GM19467 (cell line): ENCODE data around the gene ARL14EP.

Source experiments
- ATAC-seq: cut with Tn5 transposase; IDR thresholded peaks from one replicate; pipeline ENCODE4 v1.9.1; 2021; ENCODE audit warnings: mild to moderate bottlenecking, moderate library complexity; ENCODE audit not compliant: unreplicated experiment

The ARL14EP gene

DNA sequence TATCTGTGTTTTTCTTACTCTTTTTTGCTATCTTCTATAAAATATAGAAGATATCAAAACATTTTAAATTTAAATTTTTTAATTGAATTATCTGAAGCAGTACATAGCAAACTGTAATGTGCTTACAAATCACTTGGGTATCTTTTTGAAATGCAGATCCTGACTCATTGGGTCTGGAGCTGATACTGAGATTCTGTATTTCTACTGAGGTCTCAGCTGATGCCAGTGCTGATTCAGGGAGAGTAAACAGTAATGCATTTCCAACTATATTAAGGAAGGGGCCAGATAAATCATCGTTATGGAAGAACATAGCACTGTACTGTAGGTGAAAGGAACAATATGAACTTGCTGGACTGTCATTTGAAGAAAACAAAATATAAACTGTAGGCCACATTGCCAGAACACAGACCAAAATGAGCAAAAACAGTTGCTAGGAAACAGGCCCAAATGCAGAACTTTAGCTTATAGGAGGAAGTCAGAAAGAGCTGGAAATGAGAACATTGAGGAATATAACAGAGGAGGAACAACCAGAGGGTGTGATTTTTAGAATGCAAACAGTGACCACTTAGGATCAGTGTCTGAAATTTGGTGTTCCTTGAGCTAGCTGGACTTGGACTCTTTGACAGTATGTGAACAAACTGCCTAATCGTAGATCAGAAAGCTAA lies 3.3 kb downstream of the ARL14EP start:
- no peak for ATAC-seq

DNA sequence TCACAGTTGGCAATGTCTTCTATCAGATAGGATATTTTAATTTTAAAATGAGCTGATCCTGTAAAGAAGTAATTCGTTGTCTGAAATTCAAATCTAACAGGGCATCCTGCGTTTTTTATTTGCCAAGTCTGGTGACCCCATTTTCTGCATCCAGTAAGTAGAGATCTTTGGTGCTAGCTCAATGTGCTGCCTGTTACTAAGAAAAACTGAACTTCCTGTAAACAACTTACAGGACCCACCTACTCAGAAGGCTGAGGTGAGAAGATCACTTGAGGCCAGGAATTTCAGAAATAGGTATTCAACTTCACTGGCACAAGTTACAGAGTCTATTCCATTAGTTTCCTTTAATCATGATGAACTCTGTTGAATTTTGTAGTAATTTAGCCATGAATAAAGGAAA lies 4.0 kb downstream of the ARL14EP start:
- ATAC-seq = no peak

DNA sequence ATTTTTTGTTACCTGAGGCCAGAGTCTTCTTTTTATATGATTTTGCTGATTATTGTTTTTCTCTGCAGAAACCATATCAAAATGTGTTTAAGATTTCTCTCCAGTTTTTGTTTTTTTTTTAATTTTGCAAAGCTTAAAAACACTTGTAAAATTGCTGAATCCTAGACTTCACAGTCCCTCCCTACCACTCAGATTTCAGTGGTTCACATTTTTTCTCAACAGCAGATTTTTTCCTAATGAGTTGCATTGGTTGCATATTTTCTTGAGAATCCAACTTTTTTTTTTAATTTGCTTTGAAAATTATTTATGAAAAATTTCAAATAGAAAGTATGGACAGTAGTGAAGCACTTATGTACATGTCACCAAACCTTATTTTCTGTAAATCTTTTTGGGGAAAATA lies 5.8 kb downstream of the ARL14EP start:
- no peak for ATAC-seq

DNA sequence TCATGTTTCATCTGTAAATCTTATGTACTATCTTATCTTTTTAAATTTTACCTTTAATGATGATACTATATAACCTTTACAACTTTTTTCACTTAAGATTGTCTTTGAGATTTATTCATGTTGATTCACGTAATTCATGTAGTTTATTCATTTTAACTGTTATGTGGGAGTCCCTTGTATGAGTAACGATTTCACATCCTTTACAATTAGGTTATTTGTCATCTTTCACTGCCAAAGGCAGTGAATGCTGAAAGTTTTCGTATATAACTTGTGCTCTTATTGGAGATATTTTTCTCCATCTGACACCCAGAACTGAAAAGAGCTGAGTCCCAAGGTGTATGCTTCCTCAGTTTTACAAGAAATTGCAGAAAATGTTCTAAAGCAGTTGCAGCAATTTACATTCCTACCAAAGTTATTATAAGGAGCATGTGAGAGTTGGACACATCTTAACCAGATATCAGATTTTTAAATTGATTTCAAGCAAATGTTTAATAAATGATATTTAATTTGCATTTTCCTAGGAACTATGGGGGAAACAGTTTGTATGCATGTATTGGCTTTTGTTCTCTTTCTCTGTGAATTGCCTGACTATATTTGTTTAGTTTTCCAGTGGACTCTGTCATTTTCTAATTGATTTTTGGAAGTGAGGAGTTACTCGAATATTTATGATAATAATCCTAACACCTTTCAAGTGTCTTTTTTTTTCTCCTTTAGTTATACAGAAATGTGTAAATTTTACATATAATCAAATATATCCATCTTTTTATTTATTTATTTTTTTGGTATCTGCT lies 6.4 kb downstream of the ARL14EP start:
- ATAC-seq = no peak

DNA sequence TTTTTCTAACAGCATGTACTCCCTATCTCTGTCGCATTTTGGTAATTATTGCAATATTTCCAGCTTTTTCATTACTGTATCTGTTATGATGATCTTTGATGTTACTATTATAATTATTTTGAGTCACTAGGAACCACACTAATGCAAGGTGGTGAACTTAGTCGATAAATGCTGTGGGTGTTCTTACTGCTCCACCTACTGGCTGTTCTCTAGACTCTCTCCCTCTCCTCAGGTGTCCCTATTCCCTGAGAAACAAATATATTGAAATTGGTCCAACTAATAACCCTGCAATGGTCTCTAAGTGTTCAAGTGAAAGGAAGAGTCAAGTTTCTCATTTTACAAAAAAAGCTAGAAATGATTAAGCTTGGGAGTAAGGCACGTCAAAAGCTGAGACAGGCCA lies 10.5 kb downstream of the ARL14EP start:
- peak; percentile 59 for ATAC-seq

DNA sequence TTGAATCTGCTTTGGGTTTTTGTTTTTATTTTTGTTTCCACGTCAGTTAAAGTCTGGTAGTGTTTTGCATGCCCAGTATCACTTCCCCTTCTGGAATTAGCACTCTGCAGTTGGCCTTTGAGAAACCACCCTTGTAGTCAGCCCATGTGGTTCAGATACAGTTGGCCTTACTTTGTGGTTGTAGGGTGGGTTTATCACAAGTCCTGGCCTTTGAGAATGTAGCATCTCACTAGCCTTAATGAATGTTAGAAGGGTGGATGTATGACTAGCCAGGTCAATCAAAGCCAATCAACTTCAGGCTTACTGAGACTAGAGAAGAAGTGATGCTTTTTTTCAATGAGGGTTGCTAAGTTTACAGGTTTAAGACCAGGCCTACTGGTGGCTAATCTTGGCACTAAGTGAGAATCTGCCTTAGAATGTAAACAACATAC lies 19.8 kb downstream of the ARL14EP start:
- peak; percentile 98 for ATAC-seq

DNA sequence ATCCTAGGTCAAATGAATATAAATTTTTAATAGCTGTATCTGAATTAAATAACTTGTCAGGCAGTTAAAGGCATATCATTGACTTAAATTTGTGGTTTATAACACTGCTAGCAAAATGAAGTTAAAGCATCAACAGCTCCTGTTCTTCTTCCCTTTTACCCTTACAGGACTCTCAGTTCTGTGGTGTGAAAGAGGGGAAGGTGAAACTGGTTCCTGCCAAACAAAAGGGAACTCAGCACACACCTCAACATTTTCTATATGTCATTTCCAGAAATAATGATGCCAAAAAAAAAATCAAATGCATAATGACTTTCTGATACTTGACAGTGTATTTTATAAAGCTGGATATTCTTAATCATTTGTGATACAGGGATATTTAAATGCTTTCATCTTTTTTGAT lies 21.2 kb downstream of the ARL14EP start:
- ATAC-seq = no peak

DNA sequence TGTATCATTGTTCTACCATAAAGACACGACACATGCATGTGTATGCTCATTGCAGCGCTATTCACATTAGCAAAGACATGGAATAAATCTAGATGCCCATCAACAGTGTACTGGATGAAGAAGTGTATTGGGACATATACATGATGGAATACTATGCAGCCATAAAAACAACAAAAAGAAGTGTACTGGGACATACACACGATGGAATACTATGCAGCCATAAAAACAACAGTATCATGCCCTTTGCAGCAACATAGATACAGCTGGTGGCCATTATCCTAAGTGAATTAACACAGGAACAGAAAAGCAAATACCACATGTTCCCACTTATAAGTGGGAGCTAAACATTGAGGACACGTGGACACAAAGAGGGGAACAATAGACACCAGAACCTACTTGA lies 22.7 kb downstream of the ARL14EP start:
- no peak for ATAC-seq

DNA sequence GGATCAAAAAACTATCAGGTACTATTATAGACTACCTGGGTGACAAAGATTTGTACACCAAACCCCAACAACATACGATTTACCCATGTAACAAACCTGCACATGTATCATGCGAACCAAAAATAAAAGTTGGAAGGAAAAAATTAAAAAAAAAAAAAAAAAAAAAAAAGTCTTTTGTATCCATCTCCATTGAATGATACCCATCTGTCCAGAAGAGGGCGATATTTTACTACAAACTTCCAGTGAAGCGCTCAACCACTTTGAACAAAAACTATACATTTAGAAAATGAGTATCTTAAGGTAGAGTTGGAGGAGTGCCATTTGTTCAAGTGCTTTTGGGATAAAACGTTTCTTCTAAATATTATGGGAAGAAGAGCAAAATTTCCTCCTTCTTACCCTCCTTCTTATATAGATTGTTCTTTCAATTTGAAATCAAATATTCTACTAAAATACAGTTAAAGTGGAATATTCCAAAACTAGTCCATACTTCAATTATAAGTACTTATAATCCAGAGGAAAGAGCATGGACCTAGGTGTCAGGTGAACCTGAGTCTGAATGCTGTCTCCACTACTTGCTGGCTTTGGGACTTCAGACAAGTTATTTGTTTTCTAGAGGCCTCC lies 23.3 kb downstream of the ARL14EP start:
- no peak for ATAC-seq

DNA sequence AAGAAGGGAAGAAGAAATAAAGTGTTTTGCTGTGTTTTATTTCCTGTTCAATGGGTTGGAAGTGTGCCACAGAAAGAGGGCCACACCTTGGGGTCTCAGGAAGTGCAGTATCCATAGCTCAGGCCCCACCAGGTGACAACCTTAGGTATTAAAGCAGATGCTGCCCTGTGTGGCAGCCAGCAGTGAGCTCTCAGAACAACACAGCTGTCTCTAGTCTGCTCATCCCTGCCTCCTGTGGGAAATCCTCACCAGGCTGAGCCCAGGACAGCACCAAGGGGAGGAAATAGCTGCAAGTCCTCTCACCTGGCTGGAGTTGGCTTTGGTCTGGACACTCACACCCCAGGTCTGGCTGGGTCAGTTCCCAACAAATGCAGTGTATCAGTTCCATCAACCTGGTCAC lies 25.1 kb downstream of the ARL14EP start:
- ATAC-seq = no peak

DNA sequence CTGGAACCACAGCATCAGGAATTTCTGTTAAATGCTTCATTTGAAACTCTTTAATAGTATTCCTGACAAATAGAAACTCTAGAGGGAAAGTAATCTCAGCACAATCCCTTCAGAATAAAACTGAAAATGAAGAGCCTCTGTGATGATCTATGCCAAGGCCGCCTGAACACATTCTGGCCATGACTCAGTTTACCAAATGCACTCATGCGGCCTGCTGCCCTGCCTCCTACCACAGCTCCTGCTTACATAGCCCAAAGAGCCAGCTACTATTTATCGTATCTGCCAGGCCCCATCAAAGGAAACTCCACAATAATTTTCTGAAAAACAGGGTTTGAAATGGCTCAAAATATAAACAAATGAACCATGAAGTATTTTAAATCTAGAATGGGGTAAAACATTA lies 27.0 kb downstream of the ARL14EP start:
- no peak for ATAC-seq

DNA sequence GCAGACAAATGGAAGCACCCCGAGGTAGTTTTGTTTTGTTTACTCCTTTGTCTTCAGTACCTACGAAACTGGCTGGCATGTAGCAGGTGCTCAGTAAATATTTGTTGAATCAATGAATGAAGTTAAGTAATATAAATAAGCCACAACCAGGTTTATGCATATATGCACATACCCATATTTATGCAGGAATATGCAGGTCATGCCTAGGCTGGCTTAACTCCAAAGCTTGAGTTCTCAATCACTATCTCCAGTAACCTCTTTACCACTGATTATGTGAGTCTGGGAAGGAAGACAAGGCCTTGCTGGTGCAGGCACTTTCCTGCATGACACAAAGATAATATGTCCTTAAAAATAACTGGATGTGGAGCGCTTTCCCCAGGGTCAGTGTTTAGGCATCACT lies 27.5 kb downstream of the ARL14EP start:
- ATAC-seq = no peak

DNA sequence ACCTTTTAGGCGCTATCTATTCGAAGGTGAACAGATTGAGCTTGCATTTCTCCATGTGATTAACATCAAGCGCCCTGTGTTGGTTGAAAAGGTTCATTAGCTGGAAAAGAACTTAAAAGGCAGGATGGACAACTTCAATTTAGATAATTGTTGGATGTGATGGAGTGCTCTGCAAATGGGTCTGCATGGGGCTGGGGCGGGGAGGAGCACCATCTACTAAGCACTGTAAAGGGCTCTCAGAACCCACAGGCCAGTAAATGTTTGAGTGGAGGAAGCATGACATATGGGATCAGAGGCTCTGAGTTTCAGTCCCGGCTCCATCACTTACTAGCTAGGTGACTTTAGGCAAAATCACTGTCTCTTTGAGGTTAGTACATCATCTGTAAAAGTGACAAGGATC lies 28.2 kb downstream of the ARL14EP start:
- ATAC-seq = no peak

DNA sequence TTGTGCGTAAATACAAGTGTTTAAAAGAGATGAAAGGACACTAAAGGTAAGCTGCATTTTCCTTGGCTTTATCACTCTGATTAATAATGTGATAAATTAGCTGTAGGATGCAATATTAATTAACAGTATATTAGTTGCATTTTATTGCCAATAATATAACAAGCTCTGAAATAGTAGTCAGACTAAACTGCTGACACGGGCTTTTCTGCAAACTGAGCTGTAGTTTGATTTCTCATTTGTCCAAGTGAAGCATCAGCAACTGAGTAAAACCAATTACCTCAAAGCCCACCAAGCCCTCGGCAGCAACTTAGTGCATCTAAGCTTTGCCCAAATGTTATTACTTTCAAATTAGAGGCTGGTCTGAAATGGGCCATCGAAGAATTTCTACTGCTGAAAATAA lies 33.5 kb downstream of the ARL14EP start:
- no peak for ATAC-seq

DNA sequence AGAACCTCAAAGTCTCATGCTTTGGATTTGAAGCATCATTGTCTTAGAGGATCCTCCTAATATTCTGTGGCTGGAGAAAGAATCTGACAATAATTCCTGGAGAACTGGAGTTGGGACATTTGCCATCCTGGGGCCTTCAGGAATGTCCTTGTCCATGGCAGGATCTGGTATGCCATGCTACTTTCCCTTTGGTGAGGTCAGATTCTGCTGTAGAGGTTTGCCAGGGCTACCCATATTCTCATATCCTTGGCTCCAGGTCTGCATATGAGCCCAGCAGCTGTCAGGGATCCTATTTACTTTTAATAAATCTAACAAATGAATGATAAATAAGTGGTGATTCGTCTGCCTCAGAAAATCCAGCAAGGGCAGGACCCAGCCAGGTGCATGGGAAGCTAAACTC lies 35.0 kb downstream of the ARL14EP start:
- ATAC-seq = no peak

DNA sequence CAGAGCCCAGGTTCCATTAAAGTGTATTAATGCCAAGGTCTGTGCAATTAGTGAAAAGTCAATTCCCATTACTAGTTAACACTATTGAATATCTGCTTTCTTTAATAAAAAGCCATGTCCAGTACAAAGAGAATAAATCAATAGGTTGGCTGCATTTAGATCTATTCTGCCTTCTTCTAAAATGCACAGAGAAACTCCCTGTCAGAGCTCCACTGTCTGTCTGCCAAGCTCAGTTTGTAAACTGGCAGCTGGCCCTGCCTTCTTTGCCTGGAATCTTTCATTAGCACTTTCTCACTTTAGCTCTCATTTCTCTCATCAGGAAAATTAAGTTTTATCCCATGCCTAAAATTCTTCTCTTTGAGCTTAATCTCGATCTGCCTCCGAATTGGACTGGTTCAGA lies 35.6 kb downstream of the ARL14EP start:
- ATAC-seq = no peak

DNA sequence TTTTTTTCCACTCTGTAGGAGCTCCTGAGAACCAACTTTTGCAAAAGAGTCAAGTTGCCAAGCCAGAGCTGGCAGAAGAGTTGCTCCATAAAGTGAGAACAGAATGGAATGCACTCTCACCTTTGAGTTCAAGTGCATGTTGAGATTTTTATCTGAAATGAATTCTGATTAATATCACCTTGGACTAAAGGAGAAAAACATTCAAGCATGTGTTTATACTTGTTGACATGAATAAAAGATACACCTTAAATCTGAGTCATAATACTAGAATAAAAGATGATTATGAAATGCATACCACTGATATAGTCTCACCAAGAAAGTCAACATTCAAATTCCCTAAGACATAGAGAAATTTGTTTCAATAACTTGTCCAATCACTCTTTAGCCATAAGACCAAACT lies 37.8 kb downstream of the ARL14EP start:
- no peak for ATAC-seq

DNA sequence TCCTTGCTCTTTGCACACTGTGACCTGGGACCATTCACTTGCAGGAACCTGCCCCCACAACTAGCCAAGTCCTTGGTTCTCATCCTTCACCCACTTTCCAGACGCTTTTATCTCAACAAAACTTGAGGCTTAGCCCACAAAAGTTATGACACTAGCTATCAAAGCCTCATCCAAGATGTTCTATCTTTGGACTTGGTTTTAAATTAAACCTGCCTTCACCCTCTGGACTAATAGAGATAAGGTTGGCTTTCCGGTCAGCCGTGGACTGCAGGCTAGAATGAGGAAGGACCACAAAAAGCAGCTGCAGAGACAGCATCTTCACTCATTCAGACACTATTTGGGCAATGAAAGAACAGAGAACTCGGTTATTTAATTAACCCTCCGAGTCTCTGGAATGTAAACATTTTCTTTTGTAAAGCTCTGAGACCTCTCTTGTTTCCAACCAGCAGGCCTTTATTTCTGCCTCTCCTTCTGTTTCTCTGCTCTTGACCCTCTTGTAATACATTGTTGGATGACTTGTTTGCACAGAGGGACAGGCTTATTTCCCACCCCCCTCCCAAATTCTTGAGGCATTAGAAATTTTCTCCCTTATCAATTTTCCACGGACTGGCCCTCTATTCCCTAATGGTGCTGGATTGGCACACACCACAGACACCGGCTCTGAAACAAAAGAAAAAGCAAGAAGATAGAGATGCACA lies 41.4 kb downstream of the ARL14EP start:
- ATAC-seq = no peak

DNA sequence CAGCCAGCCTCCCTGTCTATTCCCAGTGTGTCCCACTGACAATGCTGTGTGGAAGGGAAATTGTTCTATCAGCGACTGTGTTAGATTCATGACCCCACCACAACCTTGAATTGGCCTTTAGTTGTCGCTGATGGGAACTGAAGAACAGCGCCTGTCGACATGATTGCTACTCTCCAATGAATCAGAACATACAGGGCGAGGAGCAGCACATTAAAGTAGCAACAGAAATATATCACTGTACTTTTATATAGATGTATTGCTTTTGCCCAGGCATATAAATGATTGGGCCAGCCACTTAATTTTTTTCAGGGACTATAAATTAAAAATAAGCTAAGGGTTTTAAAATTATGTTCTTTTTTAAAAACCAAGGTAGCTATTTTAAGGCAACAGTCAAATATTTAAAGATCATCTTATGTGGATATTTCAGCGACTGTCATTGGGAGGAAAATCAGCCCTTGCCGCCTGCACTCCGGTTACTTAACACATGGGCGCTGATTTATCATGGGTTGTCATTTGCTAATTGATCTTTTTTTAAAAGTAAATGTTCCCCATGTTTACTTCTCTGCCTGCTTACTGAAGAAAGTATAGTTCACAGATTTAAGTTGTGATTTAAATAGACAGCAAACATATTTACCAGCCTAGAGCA lies 42.1 kb downstream of the ARL14EP start:
- ATAC-seq = no peak

DNA sequence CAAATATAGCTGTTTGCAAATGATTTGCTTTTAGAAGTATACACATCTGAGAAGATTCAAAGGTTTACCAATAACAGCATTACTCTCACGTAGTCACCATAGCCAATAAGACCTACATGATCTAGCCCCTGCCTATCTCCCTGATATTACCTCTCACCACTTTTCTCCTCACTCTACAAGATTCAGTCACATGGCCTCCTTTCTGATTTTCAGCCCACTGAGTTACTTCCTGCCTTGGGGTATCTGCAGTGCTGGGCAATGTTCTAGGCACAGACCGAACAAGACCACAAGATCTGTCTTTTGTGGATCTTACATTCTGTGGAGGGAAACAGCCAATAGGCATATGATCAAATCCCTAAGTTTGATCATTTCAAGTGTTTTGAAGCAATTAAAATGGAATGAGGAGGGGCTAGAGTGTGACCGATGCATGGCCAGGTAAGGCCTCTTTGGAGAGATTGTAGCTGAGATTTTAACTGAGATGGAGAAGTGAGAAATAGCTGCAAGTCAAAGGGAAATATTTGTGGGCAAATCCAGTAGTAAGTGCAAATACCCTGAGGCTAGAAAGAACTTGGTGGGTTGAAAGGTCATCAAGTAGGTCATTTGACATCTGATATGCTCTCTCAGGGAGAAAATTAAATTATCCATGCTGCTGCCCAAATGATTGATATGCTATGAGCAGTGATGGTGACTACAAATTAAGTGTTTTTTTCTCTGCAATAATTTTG lies 43.1 kb downstream of the ARL14EP start:
- no peak for ATAC-seq
